NCI-H2196 (cell line): ENCODE data around the gene MCEMP1.

ENCODE experiments used
- DNase-seq: peaks from one replicate; lab custom pipeline; 2025; ENCODE audit not compliant: unreplicated experiment; lab: John Stamatoyannopoulos, UW

The MCEMP1 gene

GRCh38 chr19:7670790-7671189 is 6.1 kb upstream of the MCEMP1 start:
- DNase-seq, result no peak

- no peak for DNase-seq
Observed at GRCh38 chr19:7672522-7672921, 4.4 kb upstream of the MCEMP1 start.

GRCh38 chr19:7674010-7675005 is 2.6 kb upstream of the MCEMP1 start:
- peak; percentile 44 for DNase-seq

DNA sequence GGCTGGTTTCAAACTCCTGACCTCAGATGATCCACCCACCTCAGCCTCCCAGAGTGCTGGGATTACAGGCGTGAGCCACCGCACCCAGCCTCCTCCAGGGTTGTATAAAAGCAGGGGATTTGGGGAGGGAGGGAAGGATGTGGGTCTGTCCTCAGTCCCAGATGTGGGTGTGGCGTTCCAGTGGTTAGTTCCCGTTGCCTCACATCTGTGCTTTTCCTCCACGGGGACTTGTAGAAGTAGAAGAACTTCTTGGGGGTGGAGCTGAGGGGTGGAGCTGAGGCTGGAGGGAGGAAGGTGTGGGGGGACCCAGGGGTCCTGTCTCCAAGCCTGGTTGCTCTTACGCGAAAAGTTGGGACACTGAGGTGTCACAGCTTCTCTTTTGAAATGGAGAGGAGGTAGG is 514 bp upstream of the MCEMP1 start:
- DNase-seq, result no peak

GRCh38 chr19:7677669-7678311 is 900 bp downstream of the MCEMP1 start:
- DNase-seq, result no peak

DNA sequence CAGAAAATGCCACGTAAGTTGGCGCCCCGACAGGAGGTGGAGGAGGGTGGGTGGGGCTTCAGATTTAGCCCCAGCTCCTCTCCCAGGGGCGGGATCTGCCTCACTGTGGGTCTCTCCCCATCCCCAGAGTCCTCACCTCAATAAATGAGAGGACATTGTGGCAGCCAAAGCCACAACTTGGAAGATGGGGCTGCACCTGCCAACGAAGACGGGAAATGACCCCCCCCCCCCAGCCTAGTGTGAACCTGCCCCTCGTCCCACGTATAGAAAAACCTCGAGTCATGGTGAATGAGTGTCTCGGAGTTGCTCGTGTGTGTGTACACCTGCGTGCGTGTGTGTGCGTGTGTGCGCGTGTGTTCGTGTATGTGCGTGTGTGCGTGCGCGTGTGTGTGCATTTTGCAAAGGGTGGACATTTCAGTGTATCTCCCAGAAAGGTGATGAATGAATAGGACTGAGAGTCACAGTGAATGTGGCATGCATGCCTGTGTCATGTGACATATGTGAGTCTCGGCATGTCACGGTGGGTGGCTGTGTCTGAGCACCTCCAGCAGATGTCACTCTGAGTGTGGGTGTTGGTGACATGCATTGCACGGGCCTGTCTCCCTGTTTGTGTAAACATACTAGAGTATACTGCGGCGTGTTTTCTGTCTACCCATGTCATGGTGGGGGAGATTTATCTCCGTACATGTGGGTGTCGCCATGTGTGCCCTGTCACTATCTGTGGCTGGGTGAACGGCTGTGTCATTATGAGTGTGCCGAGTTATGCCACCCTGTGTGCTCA is 2.3 kb downstream of the MCEMP1 start:
- no peak for DNase-seq

DNA sequence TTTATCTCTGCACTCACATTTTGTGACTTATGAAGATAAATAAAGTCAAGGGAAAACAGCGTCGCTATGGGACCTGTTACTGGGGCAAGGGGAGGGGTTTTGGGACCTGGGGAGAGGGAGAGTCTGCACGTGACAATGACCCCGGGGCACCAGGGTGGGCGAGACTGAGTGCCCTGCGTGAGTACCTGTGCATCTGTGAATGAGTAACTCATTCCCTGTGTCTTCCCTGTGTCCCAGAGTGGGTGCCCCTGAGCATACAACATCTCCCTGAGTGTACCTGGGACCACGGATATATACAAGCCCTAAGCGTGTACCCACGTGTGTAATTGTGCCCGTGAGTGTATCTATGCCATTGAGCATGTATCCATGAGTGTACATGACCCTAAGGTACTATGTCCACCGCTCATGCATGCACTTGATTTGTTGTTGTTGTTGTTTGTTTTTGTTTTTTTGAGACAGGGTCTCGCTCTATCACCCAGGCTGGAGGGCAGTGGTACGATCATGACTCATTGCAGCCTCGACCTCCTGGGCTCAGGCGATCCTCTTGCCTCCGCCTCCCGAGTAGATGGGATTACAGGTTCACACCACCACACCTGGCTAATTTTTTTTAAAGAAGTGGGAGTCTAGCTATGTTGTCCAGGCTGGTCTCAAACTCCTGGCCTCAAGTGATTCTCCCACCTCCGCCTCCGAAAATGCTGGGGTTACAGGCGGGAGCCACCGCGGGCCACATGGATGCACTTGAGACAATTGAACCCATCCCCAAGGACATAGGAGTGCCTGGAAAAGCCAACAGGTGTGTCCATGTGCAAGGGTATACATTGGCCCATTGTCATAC is 3.1 kb downstream of the MCEMP1 start:
- DNase-seq, result no peak

DNA sequence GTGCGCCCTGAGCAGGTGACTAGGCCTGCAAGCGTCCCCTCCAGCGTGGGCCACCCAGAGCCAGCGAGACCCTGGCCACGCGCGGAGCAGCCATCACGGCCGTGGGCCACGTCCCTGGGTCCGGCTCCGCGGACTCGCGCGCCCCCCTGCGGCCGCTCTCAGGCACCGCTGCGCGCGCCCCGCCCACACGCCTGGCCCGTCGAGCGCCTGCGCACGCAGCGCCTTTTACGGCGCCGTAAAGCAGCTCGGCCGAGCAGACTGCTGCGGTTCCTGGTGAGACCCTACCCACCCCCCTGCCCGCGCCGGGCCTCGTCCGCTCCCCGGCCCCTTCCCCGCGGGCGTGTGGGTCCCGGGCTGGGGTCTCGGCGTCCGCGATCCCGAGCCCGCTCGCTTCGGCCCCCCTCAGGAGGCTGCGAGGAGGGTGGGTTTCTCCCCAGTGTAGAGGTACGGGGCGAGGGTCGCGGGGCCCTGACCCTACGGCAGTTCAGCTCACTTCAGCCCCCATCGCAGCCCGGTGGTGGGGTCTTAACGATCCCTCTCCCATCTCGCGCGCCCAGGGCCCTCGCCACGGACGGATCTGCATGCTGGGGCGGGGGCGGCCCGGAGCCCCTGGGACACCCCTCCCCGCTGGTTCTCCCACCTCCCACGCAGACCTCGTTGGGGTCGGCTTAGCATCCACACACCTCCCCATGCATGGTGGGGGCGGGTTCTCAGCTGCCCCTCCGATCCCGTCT is 3.9 kb downstream of the MCEMP1 start, which contains the start of gene TRAPPC5:
TRAPPC5 (plus strand) TSS at position 228 of the 734 bp plus-strand sequence. CDS start 1,421 bp downstream, outside the sequence.
- peak; percentile 91 for DNase-seq

- peak; percentile 71 for DNase-seq
Observed at GRCh38 chr19:7681340-7682174, 4.7 kb downstream of the MCEMP1 start.

- no peak for DNase-seq
Observed at GRCh38 chr19:7682175-7682855, 5.4 kb downstream of the MCEMP1 start.

DNA sequence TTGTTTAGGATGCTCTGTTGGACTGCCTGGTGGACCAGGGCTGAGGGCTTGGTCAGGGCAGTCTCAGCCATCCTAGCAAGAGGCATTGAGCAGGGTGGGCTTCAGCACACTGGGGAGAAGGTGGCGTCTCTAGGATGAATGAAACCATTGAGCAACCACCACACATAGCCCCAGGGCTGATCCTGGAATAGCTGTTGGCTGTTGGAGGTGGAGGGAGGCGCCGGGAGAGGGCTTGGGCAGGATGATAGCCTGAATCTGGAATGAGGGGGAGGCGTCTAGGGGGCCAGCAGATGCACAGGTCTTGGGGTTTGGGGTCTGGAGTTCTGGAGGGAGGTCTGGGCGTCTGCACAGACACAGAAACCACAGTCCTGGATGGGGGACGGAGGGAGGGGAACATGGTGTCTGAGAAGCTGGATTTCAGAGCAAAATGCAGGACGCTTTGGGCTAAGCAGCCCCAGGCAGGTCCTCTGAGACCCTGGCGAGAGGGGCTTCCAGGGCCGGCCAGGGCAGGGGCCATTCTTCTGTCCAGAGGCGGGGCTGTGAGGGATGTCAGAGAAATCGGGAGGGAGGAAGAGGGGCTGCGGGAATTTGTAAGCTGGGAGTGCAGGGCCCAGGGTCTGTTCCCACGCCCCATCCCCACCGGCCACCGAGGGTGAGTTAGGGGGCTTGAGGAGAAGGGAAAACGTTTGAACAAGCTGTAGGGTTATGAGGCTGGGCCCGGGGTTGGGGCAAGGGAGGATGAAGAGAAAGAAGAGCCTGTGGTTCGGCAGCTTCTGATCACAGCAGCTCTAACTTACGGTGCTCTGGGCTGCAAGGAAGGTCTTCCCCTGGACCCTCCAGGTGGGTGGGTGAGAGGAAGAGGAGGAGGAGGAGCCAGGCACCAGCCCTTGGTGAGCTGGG is 8.9 kb downstream of the MCEMP1 start:
- DNase-seq, result no peak

DNA sequence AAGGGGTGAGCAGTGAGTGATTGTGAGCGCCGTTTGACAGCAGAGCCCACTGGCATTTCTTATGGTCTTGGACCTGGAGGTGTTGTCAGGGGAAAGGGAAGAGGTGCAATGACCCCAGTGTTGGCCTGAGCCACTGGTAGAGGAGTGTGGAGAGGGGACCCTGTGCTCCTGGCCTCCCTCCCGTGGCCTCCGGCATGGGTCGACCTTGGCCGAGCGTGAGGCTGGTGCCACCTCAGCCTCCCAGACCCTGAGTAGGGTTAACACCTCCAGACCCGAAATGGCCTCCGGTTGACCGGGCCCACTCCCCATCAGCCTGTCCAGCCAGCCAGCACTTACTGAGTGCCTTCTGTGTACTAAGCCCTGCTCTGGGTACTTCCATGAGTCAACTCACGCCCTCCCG is 10.3 kb downstream of the MCEMP1 start:
- no peak for DNase-seq

DNA sequence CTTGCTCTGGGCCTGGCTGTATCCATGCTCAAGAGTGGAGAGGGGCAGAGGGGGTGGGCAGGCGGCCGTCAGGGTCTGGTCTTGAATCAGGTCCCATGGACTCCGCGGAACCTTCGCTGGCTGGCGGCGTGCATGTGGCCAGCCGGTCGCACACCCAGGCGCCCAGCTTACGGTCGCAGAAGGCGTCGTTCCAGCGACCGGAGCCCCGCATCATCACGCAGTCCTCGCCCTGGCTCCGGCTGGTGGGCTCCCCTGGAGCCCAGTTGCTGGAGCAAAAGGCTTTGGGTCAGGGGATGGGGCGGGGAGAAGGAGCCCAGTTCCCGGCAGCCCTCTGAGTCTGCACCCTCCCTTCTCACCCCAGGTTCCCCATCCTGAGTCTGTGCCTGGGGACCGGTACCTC is 12.3 kb downstream of the MCEMP1 start:
- DNase-seq, result no peak

GRCh38 chr19:7690779-7691258 is 13.9 kb downstream of the MCEMP1 start:
- DNase-seq, result no peak

GRCh38 chr19:7691497-7691896 is 14.6 kb downstream of the MCEMP1 start:
- no peak for DNase-seq

- no peak for DNase-seq
Observed at GRCh38 chr19:7692417-7693088, 15.7 kb downstream of the MCEMP1 start.

- no peak for DNase-seq
Observed at GRCh38 chr19:7694499-7694898, 17.6 kb downstream of the MCEMP1 start.
